ENCODE results near the gene SPCS2.
"Not testable (repeated sequence)": the region's sequence is repeated elsewhere in the genome, so short reads cannot be mapped to it uniquely, and the experiment has no call there.

Gene SPCS2

DNA sequence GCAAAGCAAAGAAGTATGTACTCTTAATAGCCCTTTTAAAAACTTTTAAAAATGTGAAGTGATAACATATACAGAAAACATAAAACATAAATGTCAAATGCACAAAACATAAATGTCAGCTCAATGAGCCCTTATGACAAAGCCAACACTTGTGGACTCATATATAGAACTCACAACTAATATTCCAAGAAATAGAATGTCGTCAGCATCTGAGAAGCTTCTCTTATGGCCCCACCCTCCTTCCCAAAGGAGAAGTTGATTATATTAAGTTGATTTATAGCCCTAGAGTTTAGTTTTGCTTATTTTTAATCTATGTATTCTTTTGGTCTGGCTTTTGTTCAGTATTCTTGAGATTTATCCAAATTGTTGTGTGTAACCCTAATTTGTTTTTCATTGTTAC is 53.5 kb downstream of the SPCS2 start:
- DNase-seq = no peak

DNA sequence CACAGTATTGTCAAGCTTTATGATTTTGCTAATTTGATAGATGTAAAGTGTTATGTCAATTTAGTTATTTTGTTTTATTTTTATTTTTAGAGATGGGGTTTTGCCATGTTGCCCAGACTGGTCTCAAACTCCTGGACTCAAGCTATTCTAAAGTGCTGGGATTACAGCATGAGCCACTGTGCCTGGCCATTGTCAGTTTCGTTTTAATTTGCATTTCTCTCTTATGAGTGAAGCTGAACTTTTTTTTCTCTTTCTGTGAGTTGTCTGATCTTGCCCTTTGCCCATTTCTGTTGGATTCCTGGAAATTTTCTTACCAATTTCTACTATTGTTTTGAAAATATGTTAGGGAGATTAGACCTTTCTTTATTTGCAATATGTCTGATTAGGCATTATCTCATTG is 55.1 kb downstream of the SPCS2 start:
- no peak for DNase-seq

- no peak for DNase-seq
Observed at GRCh38 chr11:75011357-75011756, 62.3 kb downstream of the SPCS2 start.

DNA sequence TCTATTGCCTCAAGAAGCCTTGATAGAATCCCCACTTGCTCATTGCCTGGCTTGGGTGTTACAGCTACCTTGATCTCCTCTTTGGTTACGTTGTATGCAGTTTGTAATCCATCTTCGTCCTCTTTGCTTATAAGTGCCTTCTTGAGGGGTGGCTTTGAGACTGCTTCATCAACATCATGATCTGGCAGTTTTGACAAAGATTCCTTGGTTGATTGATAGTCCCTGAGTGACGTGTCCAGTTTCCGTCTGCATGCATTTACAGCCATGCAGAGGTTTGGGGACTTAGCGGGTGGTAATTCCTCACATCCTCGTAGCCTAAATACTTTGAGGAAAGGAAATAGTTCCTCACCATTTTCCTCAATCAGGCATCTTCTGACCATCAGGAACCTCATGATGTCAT is 62.8 kb downstream of the SPCS2 start:
- DNase-seq = no peak

GRCh38 chr11:75013051-75013450 is 64.0 kb downstream of the SPCS2 start:
- no peak for DNase-seq

DNA sequence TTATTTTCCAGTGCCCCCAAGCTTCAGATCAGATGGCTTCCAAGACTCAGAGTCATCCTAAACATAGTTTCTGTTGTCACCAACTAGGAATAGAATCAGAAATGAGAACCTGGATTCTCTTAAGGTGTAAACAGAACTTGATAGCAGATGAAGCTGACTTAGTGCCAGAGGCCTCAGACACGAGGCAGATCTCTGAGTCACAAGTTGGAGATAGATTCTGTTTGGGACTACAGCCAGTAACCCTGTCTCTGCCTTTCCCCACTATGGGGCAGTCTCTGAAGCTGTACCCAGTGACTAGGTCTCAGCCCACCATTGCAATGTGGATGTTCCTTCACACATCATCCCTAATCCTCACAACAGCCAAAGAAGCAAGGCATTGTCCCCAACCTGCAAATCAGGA is 65.1 kb downstream of the SPCS2 start:
- DNase-seq = no peak

DNA sequence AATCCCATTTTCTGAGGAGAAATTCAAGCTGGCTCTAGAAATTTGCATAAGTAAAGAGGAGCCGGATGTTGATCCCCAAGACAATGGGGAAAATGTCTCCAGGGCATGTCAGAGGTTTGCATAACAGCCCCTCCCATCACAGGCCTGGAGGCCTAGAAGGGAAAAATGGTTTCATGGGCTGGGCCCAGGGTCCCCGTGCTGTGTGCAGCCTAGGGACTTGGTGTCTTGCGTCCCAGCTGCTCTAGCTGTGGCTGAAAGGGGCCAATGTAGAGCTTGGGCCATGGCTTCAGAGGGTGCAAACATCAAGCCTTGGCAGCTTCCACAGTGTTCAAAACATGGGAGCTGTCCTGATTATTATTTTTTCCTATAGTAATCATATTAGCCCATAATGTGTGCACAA is 70.1 kb downstream of the SPCS2 start:
- DNase-seq = not testable (repeated sequence)

- not testable (repeated sequence) for DNase-seq
Observed at GRCh38 chr11:75020328-75020727, 71.3 kb downstream of the SPCS2 start.

DNA sequence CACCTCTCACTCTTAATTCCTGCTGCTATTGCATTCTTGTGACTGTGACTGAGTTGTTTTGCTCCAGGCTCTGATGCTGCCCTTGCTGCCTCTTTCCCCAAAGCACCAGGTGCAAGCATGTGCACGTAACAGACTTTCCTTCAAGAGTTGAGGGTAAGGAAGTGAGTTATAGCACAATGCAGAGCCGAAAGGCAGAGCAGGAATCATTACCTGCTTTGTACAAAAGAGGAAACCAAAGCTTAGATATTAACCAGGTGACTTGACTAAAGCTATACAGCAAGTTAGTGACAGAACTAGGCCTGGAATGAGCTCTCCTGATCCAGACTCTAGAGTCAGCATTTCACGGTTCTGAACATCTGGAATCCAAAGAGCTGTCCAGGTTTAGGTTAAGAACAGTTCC is 73.2 kb downstream of the SPCS2 start:
- DNase-seq = no peak

DNA sequence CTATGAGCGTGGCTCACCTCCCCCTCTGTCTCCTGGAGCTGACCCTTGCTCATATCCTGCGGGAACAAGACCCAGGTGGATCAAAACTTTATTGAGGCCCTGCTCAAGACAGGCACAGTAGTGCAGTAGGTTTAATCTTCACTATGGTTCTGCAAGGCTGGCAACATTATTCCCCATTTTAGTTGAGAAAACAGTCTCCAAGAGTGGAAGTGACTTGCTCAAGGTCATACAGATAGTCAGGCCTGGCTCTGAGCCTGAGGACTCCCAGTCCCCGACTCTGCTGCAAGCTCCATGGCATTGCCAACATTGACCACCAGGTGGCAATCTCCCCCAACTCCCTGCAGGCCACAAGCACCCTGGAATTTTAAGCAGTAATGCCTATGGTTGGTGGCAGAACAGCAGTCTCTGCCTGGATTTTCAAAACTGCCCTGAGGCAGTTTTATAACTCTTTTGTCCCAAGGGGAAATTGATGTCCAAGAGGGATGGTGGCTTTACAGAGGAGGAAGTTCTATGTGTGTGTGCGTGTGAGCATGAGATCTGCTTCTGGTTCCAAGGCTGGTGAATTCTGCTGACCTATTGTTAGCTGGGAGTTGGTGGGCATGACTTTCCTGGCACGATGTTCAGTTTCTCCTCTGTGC is 73.8 kb downstream of the SPCS2 start:
- DNase-seq = peak; percentile 81

GRCh38 chr11:75023446-75024067 is 74.5 kb downstream of the SPCS2 start:
- no peak for DNase-seq

DNA sequence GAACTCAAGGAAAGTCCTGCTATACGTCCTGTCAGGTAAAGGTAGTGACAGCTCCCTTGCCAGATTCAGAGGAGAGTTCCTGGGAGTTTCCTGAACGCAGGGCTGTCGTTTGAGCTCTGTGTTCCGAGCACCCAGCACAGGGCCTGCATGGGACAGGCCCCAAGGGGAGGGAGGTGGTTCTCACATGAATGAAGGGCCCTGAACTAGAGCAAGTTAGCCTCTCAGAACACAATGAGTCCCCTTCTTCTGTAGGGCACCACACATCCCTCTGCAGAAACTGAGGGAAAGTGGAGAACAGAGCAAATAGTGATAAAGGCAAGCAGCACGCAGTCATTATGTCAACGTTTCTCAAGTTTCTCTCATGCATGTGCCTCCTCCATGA is 75.0 kb downstream of the SPCS2 start:
- no peak for DNase-seq

DNA sequence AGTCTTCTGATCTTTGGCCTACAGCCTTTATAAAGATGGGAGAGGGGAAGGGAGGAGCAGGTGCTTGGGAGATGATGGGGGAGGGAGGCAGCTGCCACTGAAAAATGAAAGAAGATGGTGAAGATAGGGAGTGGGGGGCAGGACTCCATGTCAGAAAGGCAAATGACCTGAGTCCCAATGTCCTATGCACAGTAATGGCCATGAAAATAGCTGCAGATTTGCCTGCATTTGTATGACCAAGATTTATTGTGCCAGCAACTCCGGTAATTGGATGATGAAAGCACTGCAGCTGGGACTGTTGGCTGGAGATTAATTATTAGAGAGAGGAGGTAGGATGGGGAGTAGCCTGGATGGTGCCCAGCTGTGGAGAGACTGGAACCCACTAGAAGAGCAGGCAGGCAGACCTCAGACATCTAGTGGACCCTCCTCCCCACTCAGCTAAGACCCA is 75.7 kb downstream of the SPCS2 start:
- no peak for DNase-seq

- DNase-seq = no peak
Observed at GRCh38 chr11:75025561-75025960, 76.5 kb downstream of the SPCS2 start.

DNA sequence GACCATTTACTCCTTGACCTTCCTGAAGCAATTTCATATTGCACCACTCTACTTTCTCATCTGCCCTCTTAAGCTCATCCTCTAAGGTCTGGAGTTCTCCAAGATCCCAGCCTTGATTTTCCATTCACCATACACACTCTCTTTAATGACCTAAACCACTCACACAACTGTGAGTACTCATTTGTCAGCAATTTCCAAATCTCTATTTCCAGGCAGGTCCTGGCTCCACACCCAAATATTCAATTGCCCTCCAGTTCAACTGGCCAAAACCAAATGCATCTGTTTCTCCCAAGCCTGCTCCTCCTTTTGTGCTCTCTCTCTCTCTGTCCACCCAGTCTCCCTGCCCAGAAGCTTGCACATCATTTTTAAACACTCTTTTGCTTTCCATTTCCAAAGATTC is 79.3 kb downstream of the SPCS2 start:
- DNase-seq = peak; percentile 44
